Thoracic aorta (tissue), 2 donors: ENCODE measurements around the gene COL18A1. TPM values are rescaled to one million over a fixed set of nuclear protein-coding genes. Genes with fewer than 3 reads are reported as not detected.

Experiments
- ATAC-seq: fragments of 150-250 bp; one replicate; pipeline ENCODE4 v1.8.0; 2017; ENCODE audit warnings: low read depth; ENCODE audit not compliant: insufficient number of reproducible peaks, low FRiP score
- DNase-seq: peaks from one replicate; pipeline ENCODE4 v3.0.0-alpha.2; 2020; ENCODE audit warnings: low spot score
- H3K27ac ChIP-seq, 2 donors: fragments of 200-600 bp; sonication (generic); 1 replicate in 1 of 2; 2 replicates in 1 of 2; pipeline ENCODE4 v1.5.1; 2016; ENCODE audit warnings: mild to moderate bottlenecking in 2 of 2, moderate library complexity in 2 of 2
- H3K27me3 ChIP-seq: fragments of 200-600 bp; sonication (generic); replicated peaks from 2 replicates; pipeline ENCODE4 v1.6.0; 2016; ENCODE audit warnings: mild to moderate bottlenecking; ENCODE audit not compliant: insufficient read depth
- H3K36me3 ChIP-seq: fragments of 200-600 bp; sonication (generic); one replicate; pipeline ENCODE4 v1.5.1; 2016
- H3K4me1 ChIP-seq, 2 donors: fragments of 200-600 bp; sonication (generic); 1 replicate in 1 of 2; 2 replicates in 1 of 2; pipeline versions ENCODE4 v1.5.1 to v1.6.0; 2016; ENCODE audit warnings: low read depth in 2 of 2, mild to moderate bottlenecking in 1 of 2; ENCODE audit not compliant: control insufficient read depth in 1 of 2
- H3K4me3 ChIP-seq: fragments of 200-600 bp; sonication (generic); 2 replicates; pipeline ENCODE4 v1.5.1; 2016; ENCODE audit warnings: mild to moderate bottlenecking
- H3K9me3 ChIP-seq: fragments of 200-600 bp; sonication (generic); 2 replicates; pipeline ENCODE4 v1.5.1; 2016
- CTCF ChIP-seq: fragments of 200-600 bp; sonication (generic); IDR thresholded peaks from one replicate; pipeline ENCODE4 v1.5.1; 2019; ENCODE audit warnings: antibody characterized with exemption
- total RNA-seq, 2 donors: library from RNA; depleted of rRNA; stranded (reverse); fragments of >200 nt; gene quantifications; one replicate each; pipeline versions ENCODE4 v1.1.0 to v1.2.3, GENCODE V29; 2016

COL18A1 gene
- total RNA-seq, 2 donors from 2014 or later = 507 to 811 TPM

GRCh38 chr21:45536301-45537081, 131.5 kb downstream of the COL18A1 start:
- H3K27me3 ChIP-seq = no peaks in the 10 kb centered on the region
- H3K9me3 ChIP-seq = no peaks in the 10 kb centered on the region
- H3K4me1 ChIP-seq = peaks cover 3% of the 10 kb centered on the region in 2 donors
- DNase-seq (no peak), ATAC-seq (no peak)
- no peak for TF ChIP-seq CTCF
- H3K4me3 ChIP-seq = no peak overlapping the region
- no peak overlapping the region for H3K27ac ChIP-seq
- no peaks in the 10 kb centered on the region for H3K36me3 ChIP-seq

GRCh38 chr21:45537111-45537745, 132.3 kb downstream of the COL18A1 start:
- ATAC-seq = no peak

GRCh38 chr21:45537746-45538291, 132.9 kb downstream of the COL18A1 start:
- Histone ChIP-seq H3K27me3 (no peaks in the 10 kb centered on the region), H3K36me3 (no peaks in the 10 kb centered on the region), H3K4me1 (peaks cover 6 to 9% of the 10 kb centered on the region in 2 donors), H3K4me3 (no peak overlapping the region), H3K27ac (no peak overlapping the region), H3K9me3 (no peaks in the 10 kb centered on the region)
- ATAC-seq = no peak
- DNase-seq = no peak
- no peak for TF ChIP-seq CTCF

More at GRCh38 chr21:45537111-45537745, 132.3 kb downstream of the COL18A1 start:
- no peak for DNase-seq
- H3K27ac ChIP-seq = no peak overlapping the region
- H3K9me3 ChIP-seq = no peaks in the 10 kb centered on the region
- no peaks in the 10 kb centered on the region for H3K36me3 ChIP-seq
- peaks cover 6 to 7% of the 10 kb centered on the region in 2 donors for H3K4me1 ChIP-seq
- H3K27me3 ChIP-seq = no peaks in the 10 kb centered on the region
- no peak for TF ChIP-seq CTCF
- no peak overlapping the region for H3K4me3 ChIP-seq

- H3K27me3 ChIP-seq = no peaks in the 10 kb centered on the region
- no peak for TF ChIP-seq CTCF
- H3K4me1 ChIP-seq = peaks cover 9 to 15% of the 10 kb centered on the region in 2 donors
- ATAC-seq (no peak), DNase-seq (no peak)
- no peak overlapping the region for H3K4me3 ChIP-seq
- H3K9me3 ChIP-seq = no peaks in the 10 kb centered on the region
- H3K27ac ChIP-seq = no peak overlapping the region
- no peaks in the 10 kb centered on the region for H3K36me3 ChIP-seq
Observed at GRCh38 chr21:45538381-45539045, 133.5 kb downstream of the COL18A1 start.
